NOMO-1 (cell line): ENCODE results near the gene GLT8D2.

Experiments used
- DNase-seq, 2 experiments: peaks; one replicate each; lab custom pipeline; 2025; ENCODE audit not compliant: unreplicated experiment in 2 of 2; lab: John Stamatoyannopoulos, UW

GLT8D2 gene, protein sequence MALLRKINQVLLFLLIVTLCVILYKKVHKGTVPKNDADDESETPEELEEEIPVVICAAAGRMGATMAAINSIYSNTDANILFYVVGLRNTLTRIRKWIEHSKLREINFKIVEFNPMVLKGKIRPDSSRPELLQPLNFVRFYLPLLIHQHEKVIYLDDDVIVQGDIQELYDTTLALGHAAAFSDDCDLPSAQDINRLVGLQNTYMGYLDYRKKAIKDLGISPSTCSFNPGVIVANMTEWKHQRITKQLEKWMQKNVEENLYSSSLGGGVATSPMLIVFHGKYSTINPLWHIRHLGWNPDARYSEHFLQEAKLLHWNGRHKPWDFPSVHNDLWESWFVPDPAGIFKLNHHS

DNA sequence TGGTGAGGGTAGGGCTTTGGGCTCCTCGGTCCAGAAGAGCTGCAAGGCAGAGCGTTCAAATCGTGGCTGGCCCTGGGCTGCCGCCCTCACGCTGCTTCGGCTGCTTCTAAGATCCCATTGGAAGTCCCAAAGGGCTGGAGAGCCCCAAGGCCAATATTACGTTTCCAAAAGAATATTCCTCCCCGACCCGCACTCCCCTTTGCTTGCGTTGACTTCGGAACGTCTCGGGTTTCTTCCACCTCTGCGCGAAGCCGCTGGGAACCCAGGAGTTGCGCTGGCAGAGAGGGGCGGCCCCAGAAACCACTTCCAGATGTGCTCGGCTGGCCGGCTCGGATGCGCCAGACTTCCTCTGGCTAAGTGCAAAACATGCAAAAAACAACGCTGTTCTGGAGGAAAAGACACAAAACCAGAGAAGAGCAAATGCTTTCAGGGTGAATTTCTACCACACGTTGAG lies at the start of gene GLT8D2:
Gene GLT8D2 (minus strand): TSS at position 285 of the 454 bp plus-strand sequence. CDS start 30,539 bp downstream, outside the sequence.
- peak in 1 of 2 experiments; percentile 11 for DNase-seq

DNA sequence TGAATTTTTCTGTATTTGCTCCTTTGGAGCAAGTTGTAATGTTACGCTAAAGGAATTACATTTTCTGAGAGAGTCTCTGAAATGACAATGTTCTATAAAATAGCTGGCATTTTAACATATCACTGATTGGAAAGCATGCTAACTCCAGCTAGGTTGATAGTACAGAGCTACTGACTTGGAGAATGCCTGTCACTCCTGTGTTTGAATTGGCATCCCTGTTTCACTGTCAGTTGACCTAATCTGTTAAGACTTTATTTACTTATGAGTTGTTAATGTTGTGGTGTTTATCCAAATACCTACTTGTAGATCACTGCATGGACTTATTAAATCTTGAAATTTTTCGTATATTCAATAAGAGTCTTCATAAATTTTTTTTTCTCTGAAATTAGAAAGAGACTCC lies 48.0 kb upstream of the GLT8D2 start:
- DNase-seq = no peak

DNA sequence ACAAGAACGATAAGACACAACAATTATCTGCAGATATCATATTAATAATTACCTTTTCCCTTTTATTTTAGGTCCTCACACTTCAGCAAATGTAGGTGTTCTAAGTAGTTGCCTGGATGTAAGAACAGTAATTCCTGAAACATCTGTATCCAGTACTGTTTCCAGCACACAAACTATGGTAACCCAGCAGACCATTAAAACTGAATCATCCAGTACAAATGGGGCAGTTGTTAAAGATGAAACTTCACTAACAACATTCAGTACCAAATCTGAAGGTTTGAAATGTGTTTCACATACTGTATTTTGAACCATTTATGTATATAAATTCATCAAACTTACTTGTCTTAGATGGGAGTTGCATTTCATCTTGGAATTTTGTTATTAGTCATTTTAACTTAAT lies 45.3 kb upstream of the GLT8D2 start:
- no peak for DNase-seq

- DNase-seq = no peak
Measured at GRCh38 chr12:104094284-104094683, 44.3 kb upstream of the GLT8D2 start.

- DNase-seq = no peak
Measured at GRCh38 chr12:104091136-104091535, 41.1 kb upstream of the GLT8D2 start.

- no peak for DNase-seq
Measured at GRCh38 chr12:104090685-104091084, 40.7 kb upstream of the GLT8D2 start.

DNA sequence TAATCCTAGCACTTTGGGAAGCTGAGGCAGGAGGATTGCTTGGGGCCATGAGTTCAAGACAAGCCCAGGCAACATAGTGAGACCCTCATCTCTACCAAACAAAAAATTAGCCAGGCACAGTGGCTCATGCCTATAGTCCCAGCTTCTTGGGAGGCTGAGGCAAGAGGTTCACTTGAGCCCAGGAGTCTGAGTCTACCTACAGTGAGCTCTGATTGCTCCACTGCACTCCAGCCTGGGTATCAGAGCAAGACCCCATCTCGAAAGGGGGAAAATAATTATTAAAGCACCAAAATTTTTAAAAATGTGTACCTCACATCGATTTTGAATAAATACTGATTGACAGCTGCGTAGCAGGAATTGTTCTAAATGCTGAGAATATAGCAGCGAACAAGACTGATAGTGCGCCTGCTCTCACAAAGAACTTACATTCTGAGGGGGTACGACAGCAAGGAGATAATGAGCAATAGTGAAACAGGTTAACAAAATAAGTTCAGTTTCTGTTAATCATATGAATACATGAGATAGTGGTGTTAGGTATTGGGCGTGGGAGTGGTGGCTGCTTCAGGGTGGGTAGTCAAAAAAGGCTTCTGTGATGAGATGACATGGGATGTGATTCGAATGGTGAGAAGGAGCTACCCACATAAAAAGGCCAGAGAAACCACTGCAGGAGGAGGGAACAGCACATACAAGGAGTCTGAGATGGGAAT lies 33.9 kb upstream of the GLT8D2 start:
- DNase-seq = no peak

DNA sequence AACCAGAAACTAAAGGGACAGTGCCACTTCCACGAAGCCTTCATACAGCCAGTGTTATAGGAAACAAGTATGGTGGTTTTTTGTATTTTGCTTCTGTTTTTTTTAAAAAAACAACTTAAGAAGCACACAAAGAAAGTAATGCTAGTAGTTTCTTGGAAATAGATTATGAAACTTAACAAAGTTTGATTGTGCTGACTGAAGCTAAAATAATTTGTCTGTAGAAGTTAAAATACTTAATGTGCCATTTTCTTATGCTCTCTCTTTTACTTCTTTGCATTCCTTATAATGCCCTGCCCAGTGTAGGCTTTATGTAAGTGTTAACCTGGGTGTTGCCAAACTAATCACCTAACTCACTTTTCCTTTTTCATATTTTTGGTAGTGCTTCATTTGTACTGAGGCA lies 30.8 kb upstream of the GLT8D2 start:
- DNase-seq = no peak

GRCh38 chr12:104079024-104079423 lies 29.0 kb upstream of the GLT8D2 start:
- no peak for DNase-seq

- DNase-seq = no peak
Measured at GRCh38 chr12:104073699-104074098, 23.7 kb upstream of the GLT8D2 start.

- DNase-seq = no peak
Measured at GRCh38 chr12:104072099-104072498, 22.1 kb upstream of the GLT8D2 start.

- no peak for DNase-seq
Measured at GRCh38 chr12:104064842-104065427, 14.9 kb upstream of the GLT8D2 start.

- peak; percentile 62 to 82 for DNase-seq
Measured at GRCh38 chr12:104064031-104064841, 14.2 kb upstream of the GLT8D2 start, which contains the start of gene HCFC2. TSS of gene HCFC2 (plus strand) at chr12:104064531. CDS start at chr12:104064561, 30 bp downstream.

GRCh38 chr12:104063712-104064030 lies 13.7 kb upstream of the GLT8D2 start:
- DNase-seq = no peak

- DNase-seq = no peak
Measured at GRCh38 chr12:104060791-104061190, 10.8 kb upstream of the GLT8D2 start.

DNA sequence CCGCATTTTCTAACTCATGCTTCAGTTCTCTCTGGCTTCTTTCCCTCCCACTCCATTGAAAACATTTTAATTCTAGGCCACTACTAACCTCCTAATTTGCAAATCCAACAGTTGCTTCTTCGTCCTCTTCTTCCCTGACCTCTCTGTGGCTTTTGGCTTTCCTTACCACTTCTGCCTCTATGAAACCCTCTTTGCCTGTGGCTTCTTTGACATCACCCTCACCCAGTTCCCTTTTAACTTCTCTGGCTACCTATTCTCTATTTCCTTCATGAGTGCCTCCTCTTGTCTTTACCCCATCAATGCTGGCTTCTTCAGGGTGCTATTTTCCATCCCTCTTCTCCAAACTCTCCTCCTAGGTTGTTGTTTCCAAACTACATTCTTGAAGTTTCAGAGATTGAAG lies 10.0 kb upstream of the GLT8D2 start:
- peak in 1 of 2 experiments; percentile 25 for DNase-seq

DNA sequence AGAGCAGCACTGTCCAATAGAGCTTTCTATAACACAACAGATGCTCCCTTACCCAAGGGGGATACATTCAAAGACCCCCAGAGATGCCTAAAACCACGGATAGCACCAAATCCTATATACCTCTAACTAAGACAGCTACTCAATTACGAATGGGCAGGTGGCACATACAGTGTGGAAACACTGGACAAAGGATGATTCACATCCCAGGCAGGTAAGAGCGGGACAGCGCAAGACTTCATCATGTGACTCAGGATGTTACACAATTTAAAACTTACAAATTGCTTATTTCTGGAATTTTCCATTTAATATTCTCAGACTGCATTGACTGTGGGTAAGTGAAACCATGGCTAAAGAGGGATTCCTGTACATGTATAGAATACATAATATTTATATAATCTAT lies 8.8 kb upstream of the GLT8D2 start:
- no peak for DNase-seq

- no peak for DNase-seq
Measured at GRCh38 chr12:104057771-104058197, 7.8 kb upstream of the GLT8D2 start.

DNA sequence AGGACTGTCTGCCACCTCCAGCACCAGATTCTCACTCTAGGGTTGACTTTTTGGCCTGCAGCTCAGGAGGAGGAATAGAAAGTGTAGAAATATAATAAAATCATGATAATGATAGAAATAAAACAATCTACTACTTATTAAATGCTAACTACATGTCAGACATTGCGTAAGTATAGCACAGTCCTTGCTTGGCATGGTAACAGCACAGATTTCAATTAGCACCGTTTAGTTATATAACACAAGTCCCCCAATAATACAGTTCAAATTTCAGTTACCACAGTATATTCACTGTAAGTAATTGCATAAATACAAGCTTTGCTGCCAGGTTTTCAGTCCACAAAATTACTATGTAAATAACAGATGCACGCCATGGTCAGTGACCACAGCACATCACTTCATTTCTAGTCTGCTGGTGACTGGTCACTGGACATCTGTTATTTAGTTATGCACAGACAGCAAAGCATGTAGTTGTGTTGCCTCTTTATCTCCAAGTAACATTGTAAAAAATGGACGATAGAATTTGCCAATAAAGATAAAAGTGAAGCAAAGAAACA lies 6.5 kb upstream of the GLT8D2 start:
- DNase-seq = no peak

DNA sequence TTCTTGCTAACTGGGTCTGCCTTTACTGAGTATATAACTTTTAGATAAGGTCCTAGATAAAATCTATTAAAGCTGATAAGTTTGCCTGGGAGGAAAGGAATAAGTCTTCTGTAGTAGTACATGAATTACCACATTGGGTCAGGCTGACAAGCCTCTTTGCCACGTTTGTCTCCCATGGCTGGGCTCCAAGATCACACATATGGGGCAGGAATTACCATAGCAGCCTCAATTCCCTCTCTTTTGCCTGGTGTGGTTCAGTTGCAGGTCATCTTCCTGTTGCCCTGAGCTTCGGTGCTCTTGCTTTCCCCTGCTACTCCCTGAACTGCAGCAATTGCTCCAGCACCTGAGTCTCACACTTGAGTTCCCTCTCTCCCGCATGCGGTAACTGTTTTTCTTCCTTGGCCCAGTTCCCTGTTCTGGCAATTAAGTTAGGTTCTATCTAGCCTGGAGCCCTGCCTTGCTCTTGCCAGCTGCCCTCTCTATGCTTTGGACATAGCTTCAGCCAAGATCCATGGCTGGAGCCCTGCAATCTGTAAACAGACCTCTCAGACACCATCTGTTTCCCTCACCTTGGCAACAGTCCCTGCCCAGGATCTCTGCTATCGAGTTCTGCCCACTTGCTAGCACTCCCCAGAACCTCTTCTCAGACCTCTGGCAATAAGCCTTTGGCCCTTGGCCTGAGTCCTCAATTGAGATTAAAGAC lies 5.8 kb upstream of the GLT8D2 start:
- no peak for DNase-seq
